Glomerular visceral epithelial cell (primary cell): ENCODE results near the gene FRMD4A.
A peak's percentile ranks its signal among the peaks of the same experiment; 100 is the strongest.

Source experiments
- DNase-seq: peaks from one replicate; pipeline ENCODE4 v3.0.0-alpha.2; 2016; ENCODE audit errors: extremely low spot score

FRMD4A gene

DNA sequence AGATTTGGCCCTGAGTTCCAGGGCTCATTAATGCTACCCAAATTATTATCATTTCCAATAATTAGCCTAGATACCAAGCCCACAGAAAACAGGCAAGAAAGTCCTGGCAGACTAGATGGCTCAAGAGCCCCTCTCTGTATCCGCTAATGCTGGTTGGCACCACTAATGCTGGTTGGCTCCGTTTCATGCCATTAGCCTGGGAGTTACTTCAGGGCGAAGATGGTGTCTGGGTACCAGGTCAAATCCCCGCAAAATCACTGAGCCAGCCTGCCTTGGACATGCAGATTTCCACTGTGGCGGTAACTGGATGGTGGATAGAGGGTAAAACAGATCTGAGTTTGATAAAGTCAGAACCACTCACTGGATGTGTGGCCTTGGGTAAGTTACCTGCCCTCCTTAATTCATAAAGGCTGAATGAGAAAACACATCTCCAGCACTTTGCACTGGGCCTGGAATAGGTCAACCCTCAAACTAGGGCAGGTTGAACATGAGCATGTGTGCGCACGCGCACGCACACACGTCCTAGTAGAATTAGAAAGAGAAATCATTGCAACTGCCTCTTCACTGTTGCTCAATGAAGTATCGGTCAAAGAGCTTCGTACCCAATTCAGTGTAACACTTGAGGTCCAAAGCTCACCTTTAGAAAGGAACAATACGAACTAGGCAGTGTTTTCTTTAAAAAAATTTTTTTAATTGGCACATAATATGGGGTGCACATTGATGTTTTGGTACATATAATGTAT, 652.5 kb downstream of the FRMD4A start:
- no peak for DNase-seq

GRCh38 chr10:13674645-13675588, 655.8 kb downstream of the FRMD4A start:
- no peak for DNase-seq

- DNase-seq = no peak
Observed at GRCh38 chr10:13673156-13673555, 657.6 kb downstream of the FRMD4A start.

DNA sequence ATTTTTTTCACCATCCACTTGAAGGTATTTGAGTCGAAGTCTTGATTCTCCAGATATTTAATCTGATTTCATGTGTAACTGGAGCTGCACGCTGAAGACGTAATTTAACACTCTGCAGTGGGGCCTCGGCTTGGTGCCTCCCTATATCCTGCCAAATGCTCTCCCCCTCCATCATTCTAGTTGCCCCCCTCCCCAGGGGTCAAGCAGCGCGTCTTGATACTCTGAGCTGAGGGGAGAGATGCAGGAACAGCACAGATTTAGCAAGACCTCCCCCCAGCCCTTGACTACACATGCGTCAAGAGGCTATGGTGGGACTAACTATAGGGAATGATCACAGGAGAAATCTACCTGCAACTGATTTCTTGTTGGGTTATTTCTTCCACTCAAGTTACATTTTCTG, 658.2 kb downstream of the FRMD4A start:
- DNase-seq = no peak

DNA sequence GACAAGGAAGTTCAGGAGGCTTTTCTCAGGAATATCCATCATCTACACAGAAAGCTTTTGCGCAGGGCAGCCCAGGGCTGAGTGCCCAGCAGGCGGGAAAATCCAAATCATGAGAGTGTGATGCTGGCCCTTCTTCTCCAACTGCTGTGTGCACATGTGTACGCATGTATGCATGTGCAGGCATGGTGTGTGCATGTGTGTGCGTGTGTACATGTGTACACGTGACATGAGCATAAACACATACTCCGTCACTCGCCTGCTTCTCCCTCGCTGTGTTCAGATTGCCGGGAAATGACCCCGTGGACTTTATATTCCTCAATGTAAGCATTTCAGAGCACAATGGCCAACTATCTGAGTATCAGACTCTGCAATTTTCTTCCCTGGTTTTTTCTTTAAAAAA, 658.8 kb downstream of the FRMD4A start:
- no peak for DNase-seq

GRCh38 chr10:13670311-13670710, 660.4 kb downstream of the FRMD4A start:
- no peak for DNase-seq

- no peak for DNase-seq
Observed at GRCh38 chr10:13669901-13670300, 660.8 kb downstream of the FRMD4A start.

GRCh38 chr10:13669182-13669855, 661.4 kb downstream of the FRMD4A start:
- DNase-seq = peak; percentile 21

DNA sequence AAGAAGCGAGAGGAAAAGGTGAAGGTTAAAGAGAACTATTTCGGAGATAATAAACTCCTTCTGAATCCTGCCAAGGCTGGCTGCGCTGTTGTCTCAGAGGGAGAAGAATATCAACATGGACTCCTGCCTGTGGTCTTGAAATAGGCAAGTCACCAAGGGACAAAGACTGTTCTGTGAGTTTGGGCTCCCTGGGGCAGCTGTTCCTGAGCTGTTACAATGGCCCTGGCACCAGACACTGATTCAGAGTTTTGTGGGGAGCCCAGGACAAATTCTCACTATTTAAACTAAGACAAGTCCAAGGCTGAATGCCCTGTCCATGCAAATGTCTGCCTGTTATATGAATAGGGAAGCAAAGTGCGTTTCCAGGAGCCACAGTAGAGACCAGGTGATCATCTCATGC, 662.6 kb downstream of the FRMD4A start:
- no peak for DNase-seq

DNA sequence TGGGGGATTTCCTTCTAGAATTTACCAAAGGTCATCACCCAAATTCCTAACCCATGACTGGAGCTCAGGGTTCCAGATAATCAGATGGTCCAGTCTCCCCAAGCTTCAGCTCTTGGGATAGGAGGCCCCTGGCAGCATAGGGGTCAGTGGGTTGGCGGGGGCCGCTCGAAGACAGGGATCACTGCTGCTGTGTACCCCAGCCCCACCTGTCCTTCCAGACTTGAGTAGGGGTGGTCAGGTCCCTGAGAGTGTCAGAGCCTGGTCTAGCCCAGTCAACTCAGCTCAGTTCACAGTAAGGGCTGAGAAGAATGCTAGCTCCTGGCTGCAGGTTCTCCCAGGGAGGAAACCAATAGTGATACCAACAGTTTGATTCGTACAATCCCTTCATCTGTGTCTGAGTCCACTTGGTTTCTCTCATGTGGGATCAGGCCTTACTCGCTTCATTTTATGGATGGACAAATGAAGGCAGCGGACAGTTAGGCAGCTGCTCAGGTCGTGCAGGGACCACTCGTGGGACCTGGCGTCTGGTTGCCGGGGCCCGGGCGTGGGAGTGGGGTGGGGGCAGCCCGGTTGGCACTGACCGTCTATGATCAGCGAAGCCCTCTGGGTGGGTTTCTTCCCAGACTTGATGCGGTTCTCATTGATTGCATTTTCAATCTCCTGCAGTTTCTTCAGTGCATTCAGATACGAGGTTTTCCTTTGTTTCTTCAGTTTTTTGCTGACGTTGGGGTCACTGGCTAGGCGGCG, 665.0 kb downstream of the FRMD4A start:
- no peak for DNase-seq

DNA sequence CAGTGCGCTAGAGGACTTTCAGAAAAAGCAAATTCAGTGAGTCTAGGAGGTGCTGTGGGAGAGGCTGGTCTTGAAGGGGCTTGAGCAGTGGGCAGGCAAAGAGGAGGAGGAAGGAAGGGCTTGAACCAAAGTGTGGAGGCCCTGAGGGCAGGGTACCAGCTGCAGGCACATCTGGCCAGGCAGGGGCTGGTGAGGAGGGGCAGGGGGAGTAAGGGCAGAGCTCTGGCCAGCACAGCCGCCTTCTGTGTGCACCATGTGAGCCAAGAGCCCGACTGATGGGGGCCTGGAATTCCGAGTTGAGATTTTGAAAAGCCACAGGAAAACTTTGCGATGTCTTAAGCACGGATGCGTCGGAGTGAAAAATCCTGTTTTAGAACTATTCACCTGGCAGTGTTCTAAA, 669.5 kb downstream of the FRMD4A start:
- no peak for DNase-seq

DNA sequence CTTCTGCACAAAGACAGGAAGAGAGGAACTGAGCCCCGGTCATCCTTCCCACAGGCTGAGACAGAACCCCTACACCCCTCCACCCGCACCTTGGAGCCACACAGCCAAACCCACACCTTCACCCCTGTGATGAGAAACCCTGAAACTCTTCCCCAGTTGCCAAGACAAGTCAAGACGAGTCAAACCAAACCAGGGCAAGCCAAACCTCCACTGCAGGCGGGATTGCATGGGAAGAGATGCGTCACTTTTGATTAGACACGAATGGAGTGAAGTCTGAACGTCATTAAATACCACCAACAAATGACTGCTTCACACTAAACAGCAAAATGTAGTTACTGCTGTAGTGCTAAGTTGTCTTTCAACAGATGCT, 670.2 kb downstream of the FRMD4A start:
- DNase-seq = no peak

DNA sequence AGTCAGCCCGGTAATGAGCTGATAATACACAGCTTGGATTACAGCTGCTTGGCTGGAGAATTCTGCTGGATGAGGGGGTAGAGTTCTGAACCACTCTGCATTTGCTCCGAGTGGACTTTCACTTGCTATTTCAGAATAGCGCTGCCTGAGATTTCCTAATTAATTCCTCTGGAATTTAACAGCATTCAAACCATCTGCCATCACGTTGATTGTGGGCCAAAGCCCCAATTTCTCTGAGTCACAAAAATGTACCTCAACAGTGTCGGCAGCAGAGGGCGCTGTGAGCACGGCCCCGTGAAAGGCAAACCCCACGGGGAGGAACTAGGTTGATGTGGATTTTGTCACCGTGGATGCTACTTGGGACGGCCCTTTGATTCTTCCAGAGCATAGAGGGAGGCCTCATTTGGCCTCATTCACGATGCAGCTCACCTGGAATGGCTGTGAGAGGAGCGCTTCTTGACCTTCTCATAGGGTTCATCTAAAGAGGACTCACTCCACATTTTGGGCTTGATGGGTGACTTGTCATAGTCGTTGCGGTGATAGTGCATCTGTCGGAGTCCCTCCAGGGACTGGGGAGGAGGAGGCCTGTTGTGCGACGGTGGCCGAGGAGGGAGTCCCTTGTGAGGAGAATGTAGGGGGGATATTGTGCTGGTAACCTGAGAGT, 670.7 kb downstream of the FRMD4A start:
- peak; percentile 58 for DNase-seq

DNA sequence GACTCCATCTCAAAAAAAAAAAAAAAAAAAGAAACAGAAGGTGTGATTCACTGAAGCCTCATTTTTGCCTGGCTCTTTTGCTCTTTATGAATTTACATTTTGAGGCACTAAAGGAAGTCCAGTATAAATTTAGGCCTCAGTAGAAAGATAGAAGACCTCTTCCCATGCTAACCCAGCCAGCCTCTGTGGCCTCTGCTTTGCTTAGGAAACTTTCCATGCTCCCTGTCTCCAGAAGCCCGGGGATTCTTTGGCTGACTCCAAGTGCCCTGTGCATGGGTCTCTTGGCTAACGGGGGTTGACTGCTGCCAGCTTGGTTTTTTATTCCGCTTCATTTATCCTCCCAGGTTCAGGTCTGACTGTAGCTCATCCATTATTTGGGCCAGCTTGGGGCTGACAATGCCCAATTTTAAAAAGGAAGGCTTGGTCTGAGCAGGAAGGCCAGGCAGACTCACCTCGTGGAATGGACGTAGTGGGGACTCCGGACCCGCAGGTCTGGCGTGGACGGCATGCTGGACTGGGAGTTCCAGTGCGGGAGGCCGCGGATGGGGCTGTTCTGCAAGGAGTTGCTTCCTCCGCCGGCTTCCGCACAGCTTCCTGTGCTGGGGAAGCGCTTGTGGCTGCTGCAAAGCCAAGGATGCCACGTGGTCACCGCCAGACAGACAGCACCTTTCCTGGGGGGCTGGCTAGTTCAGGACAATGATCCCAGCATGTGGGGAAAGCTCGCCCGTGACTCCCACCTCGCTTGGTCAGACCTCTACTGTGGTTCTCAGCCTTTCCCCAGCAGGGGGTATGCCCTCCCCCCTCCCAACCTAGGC, 671.6 kb downstream of the FRMD4A start:
- DNase-seq = no peak

GRCh38 chr10:13658264-13658663, 672.5 kb downstream of the FRMD4A start:
- DNase-seq = no peak

DNA sequence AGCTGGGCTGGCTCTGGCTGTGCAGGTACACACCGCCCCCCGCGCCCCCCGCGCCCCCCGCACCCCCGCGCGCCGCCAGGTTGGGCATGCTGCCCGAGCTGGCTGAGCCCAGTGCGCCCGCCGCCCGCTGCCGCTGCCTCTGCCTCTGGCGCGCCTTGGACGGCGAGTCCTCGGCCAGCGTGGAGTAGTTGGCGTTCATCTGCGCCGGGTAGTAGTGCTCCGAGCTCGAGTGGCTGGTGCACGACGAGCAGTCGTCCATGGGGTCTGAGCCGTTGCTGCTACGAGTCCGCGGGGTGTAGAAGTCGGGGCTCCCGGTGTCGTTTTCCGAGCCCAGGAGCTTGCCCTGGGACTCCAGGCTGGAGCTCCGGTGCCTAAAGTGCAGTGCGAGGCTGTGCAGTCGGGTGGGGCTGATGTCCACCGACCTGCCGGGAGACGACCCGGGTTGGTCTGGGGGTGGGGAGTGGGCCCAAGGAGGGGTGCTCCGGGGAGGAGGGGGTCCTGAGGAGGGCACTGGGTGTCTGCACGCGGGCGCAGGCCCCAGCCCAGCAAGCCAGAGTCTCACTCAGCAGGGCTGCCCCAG, 673.5 kb downstream of the FRMD4A start:
- DNase-seq = no peak

DNA sequence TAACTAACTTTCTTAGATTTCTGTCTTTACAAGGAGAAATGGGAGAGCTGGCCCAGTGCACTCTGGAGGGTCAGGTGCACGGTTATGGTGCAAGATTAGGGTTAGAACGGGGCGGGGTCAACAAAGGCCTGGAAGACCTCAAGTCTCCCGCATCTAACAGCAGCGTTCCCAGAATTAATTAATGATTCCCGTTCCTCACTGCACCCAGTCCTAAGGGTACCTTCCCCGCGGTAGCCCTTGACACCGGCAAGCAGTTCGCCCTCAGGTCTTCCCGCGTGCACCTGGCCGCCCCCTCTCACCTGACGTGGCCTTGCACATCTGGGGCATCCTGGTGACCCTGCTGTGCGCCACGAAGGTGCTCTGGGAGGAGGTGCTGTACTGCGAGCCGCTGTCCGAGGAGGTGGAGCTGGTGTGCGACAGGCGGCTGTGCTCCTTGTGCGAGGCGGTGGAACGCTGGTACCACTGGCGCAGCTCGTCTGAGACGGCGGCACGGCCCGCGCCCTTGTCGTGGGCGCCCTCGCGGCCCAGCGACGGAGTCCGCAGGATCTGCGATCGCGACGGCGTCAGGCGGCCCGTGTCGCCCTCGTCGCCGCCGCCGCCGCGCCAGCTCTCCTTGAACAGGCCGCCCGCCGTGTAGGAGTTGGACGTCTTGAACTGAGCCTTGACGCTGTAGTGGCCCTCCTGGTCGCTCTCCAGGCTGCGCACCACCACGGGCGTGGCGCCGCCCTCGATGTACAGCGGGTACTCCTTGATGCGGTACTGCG, 674.2 kb downstream of the FRMD4A start:
- no peak for DNase-seq

GRCh38 chr10:13654846-13655245, 675.9 kb downstream of the FRMD4A start:
- DNase-seq = no peak

- DNase-seq = no peak
Observed at GRCh38 chr10:13654118-13654830, 676.5 kb downstream of the FRMD4A start.
